GM10847 (cell line): ENCODE results near the gene PPP4R4.

Experiments used
- POLR2A ChIP-seq: IDR thresholded peaks from 2 replicates; pipeline ENCODE4 v1.6.1; 2011; ENCODE audit not compliant: insufficient read length; ENCODE audit errors: extremely low read depth

PPP4R4 gene

DNA sequence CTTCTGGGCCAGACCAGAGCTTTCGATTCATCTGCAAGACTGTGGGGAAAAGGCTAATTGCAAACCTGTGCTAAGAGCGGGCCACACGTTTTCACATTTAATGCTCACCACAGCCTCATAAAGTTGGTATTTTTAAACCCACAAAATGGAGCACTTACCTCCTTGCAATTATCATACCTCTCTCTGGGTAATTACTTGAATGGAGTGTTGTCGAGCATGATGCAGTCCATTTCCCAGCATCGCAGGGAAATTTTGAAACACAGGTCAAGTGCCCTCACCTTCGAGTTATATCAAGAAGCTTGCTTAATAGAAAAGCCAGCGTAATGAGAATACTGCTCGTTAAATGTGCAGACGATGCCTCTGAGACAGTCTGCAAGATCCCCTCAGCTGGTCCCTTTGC is 35.9 kb upstream of the PPP4R4 start:
- TF ChIP-seq POLR2A, result no peak

DNA sequence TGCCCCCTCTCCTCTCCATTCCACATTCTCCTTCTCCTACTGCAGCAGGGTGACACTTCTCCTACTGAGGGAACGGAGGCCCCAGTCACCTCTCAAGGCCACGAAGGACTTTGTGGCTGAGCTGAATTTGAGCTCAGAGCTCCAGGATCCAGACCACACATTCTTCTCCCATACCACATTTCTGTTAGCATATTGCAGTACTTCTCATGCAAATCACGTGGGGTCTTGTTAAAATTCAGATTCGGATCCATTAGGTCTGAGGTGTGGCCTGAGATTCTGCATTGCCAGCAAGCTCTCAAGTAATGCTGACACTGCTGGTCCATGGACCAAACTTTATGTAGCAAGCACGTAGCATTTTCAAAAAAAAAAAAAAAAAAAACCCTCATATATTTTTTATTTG is 35.1 kb upstream of the PPP4R4 start:
- TF ChIP-seq POLR2A, result no peak

DNA sequence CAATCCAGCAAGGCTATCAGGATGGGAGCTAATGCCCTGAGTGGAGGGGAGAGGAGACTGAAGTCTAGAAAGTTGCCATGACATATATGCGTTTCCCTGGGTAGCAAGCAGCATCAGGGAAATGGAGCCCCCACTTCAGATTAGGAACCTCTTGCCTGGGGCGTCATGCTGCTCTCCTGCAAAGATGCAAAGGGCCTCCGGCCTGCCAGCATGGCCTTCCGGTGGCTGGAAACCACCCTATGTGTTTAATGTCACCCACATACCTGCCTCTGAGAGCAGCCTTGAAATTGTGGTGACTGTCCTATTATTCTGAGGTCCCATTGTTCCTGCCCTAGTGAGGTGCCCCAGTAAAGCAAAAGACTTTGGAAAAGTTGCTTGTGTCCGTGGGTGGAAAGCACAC is 34.7 kb upstream of the PPP4R4 start:
- TF ChIP-seq POLR2A, result no peak

DNA sequence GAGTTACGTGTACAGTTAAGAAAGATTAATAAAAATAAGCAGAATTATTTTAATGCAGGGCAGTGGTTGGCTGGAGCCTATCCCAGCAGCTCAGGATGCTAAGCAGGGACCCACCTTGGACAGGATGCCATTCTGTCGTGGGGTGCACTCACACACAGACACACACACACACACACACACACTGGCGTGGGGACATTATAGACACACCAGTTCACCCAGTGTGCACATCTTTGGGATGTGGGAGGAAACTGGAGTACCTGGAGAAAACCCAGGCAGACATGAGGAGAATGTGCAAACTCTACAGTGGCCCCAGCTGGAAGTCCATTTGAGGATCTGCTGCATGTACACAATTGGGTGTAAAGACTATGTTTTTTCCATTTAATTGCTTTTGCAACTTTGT is 31.9 kb upstream of the PPP4R4 start:
- no peak for TF ChIP-seq POLR2A

DNA sequence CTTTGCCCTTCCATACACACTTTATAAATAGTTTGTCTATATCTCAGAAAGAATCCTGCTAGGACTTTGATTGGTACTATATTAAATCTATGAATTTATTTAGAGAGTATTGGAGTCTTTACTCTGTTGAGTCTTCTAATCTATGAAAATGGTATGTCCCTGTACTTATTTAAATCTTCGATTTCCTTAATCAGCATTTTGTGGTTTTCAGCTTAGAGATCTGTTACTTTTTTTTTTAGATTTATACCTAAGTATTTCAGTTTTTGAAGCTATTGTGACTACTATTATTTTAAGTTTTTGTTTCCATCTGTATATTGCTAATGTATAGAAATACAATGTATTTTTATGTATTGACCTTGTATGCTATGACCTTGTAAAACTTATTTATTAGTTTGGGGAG is 31.3 kb upstream of the PPP4R4 start:
- no peak for TF ChIP-seq POLR2A

DNA sequence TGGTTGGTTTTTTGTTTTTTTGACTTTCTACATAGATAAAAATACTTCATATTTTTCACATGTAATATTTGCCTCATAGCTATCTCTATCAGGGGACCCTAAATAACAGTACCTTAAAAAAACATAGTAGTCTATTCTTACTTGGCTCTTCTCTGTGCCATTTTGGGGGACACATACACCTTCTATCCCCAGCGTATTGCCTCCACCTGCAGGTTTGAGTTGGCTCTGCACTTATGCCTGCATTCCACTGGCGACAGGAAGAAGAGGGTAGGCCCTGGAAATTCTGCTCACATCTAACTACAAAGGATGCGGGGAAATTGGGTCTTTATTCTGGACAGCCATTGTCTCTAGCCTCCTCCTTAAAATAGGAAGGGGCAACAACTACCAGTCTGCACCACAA is 30.9 kb upstream of the PPP4R4 start:
- TF ChIP-seq POLR2A, result no peak

DNA sequence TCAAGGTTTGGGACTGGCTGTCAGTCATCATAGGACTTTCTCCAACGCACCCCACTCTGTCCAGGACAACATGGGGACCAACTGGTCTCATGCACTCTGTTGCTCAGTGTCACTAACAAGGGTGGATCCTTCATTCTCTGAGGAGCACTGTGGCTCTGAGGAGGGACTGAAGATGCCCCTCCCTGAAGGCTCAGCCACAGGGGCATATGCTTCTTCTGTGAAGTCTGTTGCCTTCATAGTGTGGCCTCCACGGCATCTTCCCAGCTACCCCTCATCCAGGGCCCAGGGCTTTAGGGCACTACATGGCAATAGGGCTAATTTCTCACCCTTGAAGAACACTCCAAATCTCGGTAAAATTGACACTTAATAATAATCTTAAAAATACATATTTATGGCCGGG is 30.4 kb upstream of the PPP4R4 start:
- TF ChIP-seq POLR2A, result no peak

DNA sequence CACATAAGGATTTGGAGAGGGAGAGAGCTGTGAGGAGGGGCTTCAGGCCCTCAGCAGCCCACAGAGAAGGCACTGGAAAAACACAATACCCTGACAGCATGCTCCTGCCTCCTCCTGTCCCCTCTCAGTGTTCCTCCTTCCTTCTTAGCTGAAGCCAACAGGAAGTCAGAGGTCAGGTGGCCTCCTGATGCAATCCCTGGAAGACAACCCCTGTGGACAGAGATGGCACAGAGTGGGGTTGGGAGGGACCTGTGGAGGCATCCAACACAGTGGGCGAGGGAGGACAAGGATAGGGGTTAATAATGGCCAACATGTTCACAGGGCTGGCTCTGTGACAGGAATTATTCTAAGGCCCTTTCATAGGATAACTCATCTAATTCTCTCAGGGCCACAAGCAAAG is 29.4 kb upstream of the PPP4R4 start:
- no peak for TF ChIP-seq POLR2A

DNA sequence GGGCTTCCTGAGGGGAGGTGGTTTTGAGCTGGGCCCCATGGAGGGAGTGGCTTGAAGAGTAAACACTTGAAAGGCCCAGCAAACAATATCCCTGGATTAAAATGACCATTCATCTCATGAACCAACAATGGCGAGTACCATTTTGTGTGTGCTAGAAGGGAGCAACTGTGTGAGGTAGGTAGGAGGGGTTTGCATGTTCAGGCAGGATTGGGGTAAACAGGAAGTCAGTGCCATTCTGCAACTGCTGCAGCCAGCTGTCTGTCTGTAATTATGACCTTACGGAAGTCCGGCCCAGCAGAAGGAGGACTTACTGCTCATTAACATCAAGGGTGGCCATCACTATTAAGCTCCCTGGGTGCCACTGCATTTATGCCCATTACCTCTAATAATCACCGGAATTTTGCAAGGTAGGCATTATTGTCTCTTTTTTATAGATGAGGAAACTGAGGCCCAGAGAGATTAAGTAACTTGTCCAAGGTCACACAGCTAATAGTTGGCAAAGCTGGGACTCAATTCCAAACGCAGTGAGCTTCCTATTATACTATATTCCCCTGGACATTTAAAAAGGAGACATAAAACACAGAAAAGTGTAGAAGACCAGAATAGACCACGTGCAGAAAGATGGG is 28.1 kb upstream of the PPP4R4 start:
- TF ChIP-seq POLR2A, result no peak

DNA sequence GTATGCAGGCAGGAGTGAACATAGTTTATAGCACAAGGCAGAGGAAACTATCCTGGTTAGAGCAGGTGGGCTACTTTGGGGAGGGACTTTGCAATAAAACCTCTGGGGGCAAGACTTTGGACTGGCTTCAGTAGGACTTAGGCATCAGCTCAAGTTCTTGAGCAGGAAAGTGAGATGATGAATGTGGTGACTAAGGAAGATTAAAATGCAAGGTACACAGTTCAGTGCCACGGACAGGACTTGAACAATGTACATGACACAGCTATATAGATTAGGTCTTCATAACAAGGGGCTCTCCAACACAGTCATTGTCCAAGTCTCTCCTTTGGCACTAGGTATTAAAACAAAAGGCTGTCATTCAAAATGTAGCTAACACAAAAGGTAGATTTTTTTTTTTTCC is 21.4 kb upstream of the PPP4R4 start:
- TF ChIP-seq POLR2A, result no peak

DNA sequence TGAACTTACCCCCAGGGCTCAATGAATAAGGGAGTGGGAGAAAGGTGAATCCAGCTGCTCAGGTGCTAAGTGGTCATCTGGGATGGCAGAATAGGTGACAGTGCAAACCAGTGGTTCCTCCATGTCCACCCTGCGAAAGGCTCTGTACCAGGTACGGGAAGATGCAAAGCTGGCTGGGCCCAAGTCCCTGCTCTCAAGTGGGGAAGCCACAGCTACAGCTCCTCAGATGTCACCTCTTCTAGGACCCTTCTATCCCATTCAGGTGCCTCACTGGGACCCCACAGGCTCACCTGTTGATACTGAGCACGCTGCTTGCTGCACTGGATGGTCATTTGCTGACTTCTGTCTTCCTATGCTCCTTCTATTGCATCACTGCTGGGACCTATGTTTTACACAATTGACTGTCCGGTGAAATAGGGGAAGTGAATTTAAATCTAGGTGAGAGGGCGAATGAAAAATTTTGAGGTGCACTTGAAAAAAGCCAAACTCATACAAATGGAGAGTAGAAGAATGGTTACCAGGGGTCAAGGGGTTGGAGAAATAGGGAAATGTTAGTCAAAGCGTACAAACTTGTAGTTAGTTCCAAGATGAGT is 20.3 kb upstream of the PPP4R4 start:
- no peak for TF ChIP-seq POLR2A

DNA sequence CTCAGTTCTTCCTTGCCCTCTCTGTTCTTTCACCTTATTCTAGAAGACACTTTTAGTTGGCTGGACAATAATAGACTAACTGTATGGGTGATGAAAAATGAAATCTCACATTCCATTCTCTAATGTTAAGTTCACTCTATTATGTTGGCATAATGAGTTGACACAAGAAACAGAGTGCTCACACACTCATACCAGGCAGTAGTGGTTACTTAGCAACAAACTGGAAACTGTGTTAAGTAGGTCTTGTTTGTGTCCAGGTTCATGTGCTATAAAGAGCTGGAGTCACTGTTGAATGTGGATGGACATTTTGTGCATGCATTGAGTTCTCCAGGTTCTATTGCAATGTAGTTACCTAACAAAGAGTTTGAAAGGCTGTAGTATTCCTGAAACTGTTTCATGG is 16.9 kb upstream of the PPP4R4 start:
- TF ChIP-seq POLR2A, result no peak

DNA sequence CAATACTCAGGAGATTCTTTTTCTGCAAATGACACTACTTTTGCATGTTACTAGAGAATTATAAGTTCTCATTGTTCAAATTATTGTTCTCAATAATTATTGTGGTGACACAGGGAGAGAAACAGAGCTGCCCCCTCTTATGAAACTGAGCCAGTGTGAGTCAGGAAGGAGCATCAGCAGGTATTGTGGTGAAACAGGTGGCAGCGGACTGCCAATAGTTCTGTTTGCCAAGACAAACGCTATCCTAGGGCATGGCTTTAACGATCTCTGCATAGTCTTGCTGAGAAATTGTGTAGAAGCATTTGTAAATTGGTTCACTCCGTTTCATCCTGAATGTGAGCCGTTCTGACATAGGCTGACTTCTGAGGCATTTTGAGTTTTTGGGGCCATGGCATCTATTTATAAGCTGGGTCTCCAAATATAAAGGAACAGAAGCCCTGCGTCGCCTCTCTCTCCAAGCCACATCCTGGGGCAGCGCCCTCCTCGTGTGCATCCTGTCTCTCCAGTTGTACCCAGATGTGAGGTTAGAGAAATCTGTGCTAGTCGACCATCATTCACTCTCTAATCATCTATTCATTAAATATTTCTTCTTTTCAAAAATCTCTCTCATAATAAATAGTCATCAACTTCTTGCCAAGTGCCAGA is 15.8 kb upstream of the PPP4R4 start:
- TF ChIP-seq POLR2A, result no peak

DNA sequence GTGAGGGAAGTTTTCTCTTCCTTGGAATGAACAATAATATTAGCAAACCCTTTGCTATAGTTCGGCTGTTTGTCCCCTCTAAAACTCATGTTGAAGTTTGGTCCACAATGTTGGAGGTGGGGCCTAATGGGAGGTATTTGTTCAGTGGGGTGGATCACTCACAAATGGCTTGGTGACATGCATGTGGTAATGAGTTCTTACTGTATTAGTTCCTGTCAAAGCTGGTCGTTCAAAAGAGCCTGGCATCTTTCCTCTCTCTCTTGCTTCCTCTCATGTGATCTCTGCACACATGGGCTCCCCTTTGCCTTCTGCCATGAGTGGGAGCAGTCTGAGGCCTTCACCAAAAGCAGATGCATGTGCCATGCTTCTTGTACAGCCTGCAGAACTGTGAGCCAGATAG is 13.1 kb upstream of the PPP4R4 start:
- no peak for TF ChIP-seq POLR2A

DNA sequence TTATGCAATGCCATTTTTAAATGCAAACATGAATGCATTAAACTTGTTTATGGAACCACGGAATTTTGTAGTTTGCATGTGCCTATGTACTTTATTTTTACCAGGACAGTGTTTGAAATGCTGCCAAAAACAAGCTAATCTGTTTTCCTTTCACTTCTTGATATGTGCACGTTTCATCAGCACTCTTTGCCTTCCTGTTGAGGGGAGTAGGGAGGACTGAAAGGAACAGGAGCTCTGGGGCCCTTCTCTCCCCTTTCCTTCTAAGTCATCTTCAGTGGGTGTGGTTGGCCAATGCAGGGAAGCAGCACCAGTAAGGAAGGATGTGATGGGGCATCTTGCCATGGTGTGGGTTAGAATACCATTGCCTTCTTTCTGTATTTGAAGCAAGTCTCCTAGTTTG is 12.1 kb upstream of the PPP4R4 start:
- TF ChIP-seq POLR2A, result no peak

DNA sequence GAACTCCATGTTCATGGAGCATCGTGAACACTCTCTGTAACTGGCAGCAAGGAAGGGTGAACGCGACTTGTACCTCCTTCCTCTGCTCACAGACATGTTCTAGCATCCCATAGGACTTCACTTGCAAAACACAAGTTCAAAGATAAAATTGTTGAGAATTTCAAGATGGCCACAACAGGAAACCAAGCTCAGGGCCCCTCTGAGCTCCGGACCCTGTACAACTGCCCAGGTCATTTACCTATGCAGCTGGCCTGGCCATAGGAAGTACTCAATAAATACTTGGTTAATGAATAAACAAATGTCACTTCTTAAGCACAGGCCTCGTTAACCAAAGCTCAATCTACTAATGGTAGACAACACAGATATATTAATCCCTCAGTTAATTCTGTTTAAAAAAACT is 11.7 kb upstream of the PPP4R4 start:
- no peak for TF ChIP-seq POLR2A

DNA sequence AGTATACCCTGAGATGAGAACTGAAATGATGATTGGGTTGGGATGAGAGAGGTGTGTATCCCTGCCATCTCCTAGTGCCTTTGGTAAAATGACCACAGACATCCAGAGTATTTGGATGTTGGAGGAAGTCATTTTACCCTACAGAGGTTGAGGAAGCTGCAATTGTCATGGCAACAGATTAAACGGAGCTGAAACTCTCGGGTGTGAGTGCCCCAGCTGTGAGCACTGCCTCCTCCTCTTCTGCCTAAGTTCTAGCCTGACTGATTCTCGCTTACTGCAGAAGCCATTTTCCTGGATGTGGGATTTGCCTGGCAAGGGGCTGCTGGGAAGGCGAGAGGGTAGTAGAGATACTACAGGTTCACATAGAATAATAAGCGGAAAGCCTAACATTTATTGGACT is 10.3 kb upstream of the PPP4R4 start:
- no peak for TF ChIP-seq POLR2A
